Measurements from ENCODE around the gene TAC1.
"Not testable (repeated sequence)": the region's sequence is repeated elsewhere in the genome, so short reads cannot be mapped to it uniquely, and the experiment has no call there.

TAC1 gene

GRCh38 chr7:97751566-97751965 lies 19.7 kb downstream of the TAC1 start:
- FAIRE-seq: no peak
- TF ChIP-seq POLR2A (IDR thresholded peaks at IDR 0.05; ENCODE audit: low read depth, low read length): no peak
- no peak for TF ChIP-seq POLR2AphosphoS5 (IDR thresholded peaks at IDR 0.05; ENCODE audit: low read depth, low read length)
- no peak for TF ChIP-seq TAF1 (IDR thresholded peaks at IDR 0.05; ENCODE audit: borderline replicate concordance, low read depth, low read length)
- DNase-seq (ENCODE audit: insufficient read length): no peak

GRCh38 chr7:97752215-97752614 lies 20.3 kb downstream of the TAC1 start:
- DNase-seq (ENCODE audit: insufficient read length) (no peak), FAIRE-seq (no peak)
- TF ChIP-seq TAF1 (IDR thresholded peaks at IDR 0.05; ENCODE audit: borderline replicate concordance, low read depth, low read length): no peak
- no peak for TF ChIP-seq POLR2AphosphoS5 (IDR thresholded peaks at IDR 0.05; ENCODE audit: low read depth, low read length)
- no peak for TF ChIP-seq POLR2A (IDR thresholded peaks at IDR 0.05; ENCODE audit: low read depth, low read length)

GRCh38 chr7:97757824-97758223 lies 25.9 kb downstream of the TAC1 start:
- DNase-seq (ENCODE audit: insufficient read length) (no peak), FAIRE-seq (no peak)
- TF ChIP-seq TAF1 (IDR thresholded peaks at IDR 0.05; ENCODE audit: borderline replicate concordance, low read depth, low read length) (no peak), POLR2A (IDR thresholded peaks at IDR 0.05; ENCODE audit: low read depth, low read length) (no peak), POLR2AphosphoS5 (IDR thresholded peaks at IDR 0.05; ENCODE audit: low read depth, low read length) (no peak)

GRCh38 chr7:97770850-97771249 lies 39.0 kb downstream of the TAC1 start:
- DNase-seq (ENCODE audit: insufficient read length) (no peak), FAIRE-seq (no peak)
- no peak for TF ChIP-seq POLR2AphosphoS5 (IDR thresholded peaks at IDR 0.05; ENCODE audit: low read depth, low read length)
- TF ChIP-seq TAF1 (IDR thresholded peaks at IDR 0.05; ENCODE audit: borderline replicate concordance, low read depth, low read length): no peak
- TF ChIP-seq POLR2A (IDR thresholded peaks at IDR 0.05; ENCODE audit: low read depth, low read length): no peak

- no peak for DNase-seq (ENCODE audit: insufficient read length)
- FAIRE-seq: no peak
- TF ChIP-seq POLR2A (IDR thresholded peaks at IDR 0.05; ENCODE audit: low read depth, low read length): no peak
Measured at GRCh38 chr7:97771576-97771975, 39.7 kb downstream of the TAC1 start.

GRCh38 chr7:97772045-97772901 lies 40.4 kb downstream of the TAC1 start:
- TF ChIP-seq TAF1 (IDR thresholded peaks at IDR 0.05; ENCODE audit: borderline replicate concordance, low read depth, low read length) (no peak), POLR2A (IDR thresholded peaks at IDR 0.05; ENCODE audit: low read depth, low read length) (no peak), POLR2AphosphoS5 (IDR thresholded peaks at IDR 0.05; ENCODE audit: low read depth, low read length) (no peak)
- no peak for DNase-seq (ENCODE audit: insufficient read length)
- no peak for FAIRE-seq

- not testable (repeated sequence) for DNase-seq (ENCODE audit: insufficient read length); FAIRE-seq
Measured at GRCh38 chr7:97786398-97786797, 54.5 kb downstream of the TAC1 start.

Data from GM12892 (cell line).